CD14-positive monocyte (primary cell): ENCODE data around the gene NTNG1. TPM values are rescaled to one million over a fixed set of nuclear protein-coding genes. Genes with fewer than 3 reads are reported as not detected.

Experiments used
- DNase-seq, 3 donors: peaks; one replicate each; pipeline ENCODE4 v3.0.0-alpha.2; 2011 to 2022
- H2AFZ ChIP-seq: 2 replicates; pipeline ENCODE4 v1.6.0; 2012; ENCODE audit warnings: mild to moderate bottlenecking, low read depth, low read length, inconsistent platforms; ENCODE audit not compliant: insufficient read depth, poor library complexity, severe bottlenecking
- H3K27ac ChIP-seq, 2 donors: 1 replicate in 1 of 2; 2 replicates in 1 of 2; pipeline ENCODE4 v1.5.1; 2012 to 2013; ENCODE audit warnings: low read length in 2 of 2, control low read depth in 1 of 2, inconsistent platforms in 1 of 2, low read depth in 1 of 2, mild to moderate bottlenecking in 1 of 2
- H3K27me3 ChIP-seq, 2 donors: one replicate each; pipeline versions ENCODE4 v1.6.0 to v1.6.1; 2011 to 2013; ENCODE audit warnings: low read length in 2 of 2; ENCODE audit not compliant: control insufficient read depth in 2 of 2, insufficient read depth in 2 of 2
- H3K36me3 ChIP-seq, 2 donors: replicated peaks in 1 of 2; 1 replicate in 1 of 2; 2 replicates in 1 of 2; pipeline versions ENCODE4 v1.5.1 to v1.6.1; 2012 to 2013; ENCODE audit warnings: low read length in 2 of 2, control low read depth in 1 of 2, inconsistent platforms in 1 of 2, mild to moderate bottlenecking in 1 of 2; ENCODE audit not compliant: insufficient read depth in 2 of 2, control insufficient read depth in 1 of 2
- H3K4me1 ChIP-seq, 2 donors: 1 replicate in 1 of 2; 2 replicates in 1 of 2; pipeline versions ENCODE4 v1.5.1 to v1.6.1; 2012 to 2013; ENCODE audit warnings: low read length in 2 of 2, control low read depth in 1 of 2, inconsistent platforms in 1 of 2, mild to moderate bottlenecking in 1 of 2, moderate library complexity in 1 of 2; ENCODE audit not compliant: insufficient read depth in 2 of 2, control insufficient read depth in 1 of 2
- H3K4me2 ChIP-seq: replicated peaks from 2 replicates; pipeline ENCODE3; 2012; ENCODE audit warnings: low read length, moderate library complexity, mild to moderate bottlenecking; ENCODE audit not compliant: poor library complexity, severe bottlenecking; ENCODE audit errors: extremely low read depth
- H3K4me3 ChIP-seq, 3 experiments: fragments of 200-600 bp in 1 of 3; sonication (generic) in 1 of 3; replicated peaks in 1 of 3; 1 replicate in 2 of 3; 2 replicates in 1 of 3; pipeline ENCODE4 v1.5.1; 2011 to 2013; ENCODE audit warnings: low read length in 3 of 3, mild to moderate bottlenecking in 3 of 3, control low read depth in 2 of 3, low read depth in 2 of 3, inconsistent platforms in 1 of 3, moderate library complexity in 1 of 3
- H3K79me2 ChIP-seq: 2 replicates; pipeline ENCODE4 v1.6.0; 2012; ENCODE audit warnings: mild to moderate bottlenecking, control low read depth, inconsistent platforms, low read length, moderate library complexity; ENCODE audit not compliant: insufficient read depth
- H3K9ac ChIP-seq: 2 replicates; pipeline ENCODE4 v1.6.0; 2017; ENCODE audit warnings: low read length, mild to moderate bottlenecking; ENCODE audit not compliant: insufficient read depth, poor library complexity, severe bottlenecking
- H3K9me3 ChIP-seq, 2 donors: replicated peaks in 1 of 2; 1 replicate in 1 of 2; 2 replicates in 1 of 2; pipeline versions ENCODE4 v1.5.1 to v1.6.1; 2012 to 2013; ENCODE audit warnings: low read length in 2 of 2, control low read depth in 1 of 2; ENCODE audit not compliant: control insufficient read depth in 1 of 2, insufficient read depth in 1 of 2
- H4K20me1 ChIP-seq: 2 replicates; pipeline ENCODE4 v1.6.0; 2012; ENCODE audit warnings: mild to moderate bottlenecking, low read length, control low read depth, moderate library complexity; ENCODE audit not compliant: insufficient read depth
- H3K27ac Mint-ChIP-seq, 7 donors: one replicate each; pipeline ENCODE4 v1.8.0; 2020; ENCODE audit warnings: mild to moderate bottlenecking in 7 of 7, mixed read lengths in 7 of 7, moderate library complexity in 6 of 7, inconsistent platforms in 2 of 7
- H3K27me3 Mint-ChIP-seq, 3 donors: one replicate each; pipeline ENCODE4 v1.8.0; 2021 to 2022; ENCODE audit warnings: low read depth in 3 of 3, mild to moderate bottlenecking in 3 of 3, mixed read lengths in 3 of 3, moderate library complexity in 3 of 3, inconsistent platforms in 1 of 3
- H3K36me3 Mint-ChIP-seq, 2 donors: one replicate each; pipeline ENCODE4 v1.8.0; 2020; ENCODE audit warnings: mixed read lengths in 2 of 2, inconsistent platforms in 1 of 2, mild to moderate bottlenecking in 1 of 2
- H3K4me1 Mint-ChIP-seq: one replicate; pipeline ENCODE4 v1.8.0; 2020; ENCODE audit warnings: mild to moderate bottlenecking, mixed read lengths
- H3K4me3 Mint-ChIP-seq, 2 donors: one replicate each; pipeline ENCODE4 v1.8.0; 2020; ENCODE audit warnings: mild to moderate bottlenecking in 2 of 2, mixed read lengths in 2 of 2, moderate library complexity in 1 of 2
- H3K9me3 Mint-ChIP-seq, 7 donors: one replicate each; pipeline ENCODE4 v1.8.0; 2020 to 2022; ENCODE audit warnings: mixed read lengths in 7 of 7, mild to moderate bottlenecking in 6 of 7, moderate library complexity in 6 of 7, inconsistent platforms in 2 of 7
- WGBS: methylation state at CpG from one replicate; pipeline ENCODE4 v1.1.5; 2013; ENCODE audit warnings: missing lambda C conversion rate; ENCODE audit not compliant: insufficient coverage; 5-methylcytosine and 5-hydroxymethylcytosine counted together
- intact Hi-C, 2 donors: fragments of 100-400 bp; cut with micrococcal nuclease; formaldehyde crosslinking; loops; one replicate each; pipeline versions ENCODE4 v1.15.0 to v1.15.1; 2023
- polyA plus RNA-seq, 3 donors: library from polyadenylated mRNA; depleted of rRNA in 1 of 3; unstranded in 2 of 3; stranded (reverse) in 1 of 3; fragments of 300-500 nt in 2 of 3; fragments of >200 nt in 1 of 3; fragmentation: Illumina TruSeq in 2 of 3; gene quantifications; 1 replicate in 2 of 3; 2 replicates in 1 of 3; pipeline ENCODE4 v1.2.3, GENCODE V29; 2012 to 2021
- TF ChIP-seq, protein P1 (sequence below): fragments of 200-600 bp; IDR thresholded peaks from one replicate; pipeline ENCODE4 v1.8.0; 2022; ENCODE audit warnings: antibody characterized with exemption, mild to moderate bottlenecking

The NTNG1 gene
- polyA plus RNA-seq, 3 donors = not detected

DNA sequence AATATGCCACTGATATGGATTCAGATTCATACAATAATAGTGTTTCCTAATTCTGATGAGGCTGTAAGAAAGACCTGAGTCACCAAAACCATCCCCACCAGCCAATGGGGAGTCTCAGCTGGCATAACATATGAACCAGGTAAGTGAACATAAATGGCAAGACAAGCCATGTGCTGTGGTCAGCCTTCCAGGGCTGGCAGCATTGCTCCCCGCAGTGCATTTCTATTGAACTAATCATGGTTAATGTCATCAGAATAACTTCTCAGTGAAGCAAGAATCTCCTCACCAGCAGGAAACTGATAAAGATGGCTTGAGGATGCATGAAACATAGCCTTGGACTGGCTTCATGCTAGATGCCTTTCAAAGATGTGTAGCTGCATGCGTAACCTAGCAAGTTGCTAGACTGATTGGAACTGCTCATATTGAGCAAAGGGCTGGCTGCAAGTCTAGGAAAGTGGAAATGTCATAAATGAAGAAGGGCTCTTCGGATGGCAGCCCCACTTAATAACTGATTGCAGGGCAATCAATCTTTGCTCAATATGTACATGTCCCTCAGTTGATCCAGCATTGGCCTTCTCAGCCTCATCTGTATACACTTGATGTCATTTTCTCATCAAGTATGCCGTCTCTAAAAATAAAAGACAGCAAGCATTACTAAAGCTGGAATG, 88.0 kb downstream of the NTNG1 start:
- Histone ChIP-seq H3K4me1 (no peaks in the 10 kb centered on the region), H4K20me1 (no peaks in the 10 kb centered on the region), H3K4me2 (no peak overlapping the region), H3K79me2 (no peaks in the 10 kb centered on the region), H3K27ac (no peak overlapping the region), H3K27me3 (no peaks in the 10 kb centered on the region), H3K4me3 (no peak overlapping the region), H2AFZ (no peak overlapping the region), H3K9me3 (no peaks in the 10 kb centered on the region), H3K36me3 (no peaks in the 10 kb centered on the region), H3K9ac (no peak overlapping the region)
- Mint-ChIP-seq H3K4me3 (no peak overlapping the region), H3K27me3 (no peaks in the 10 kb centered on the region), H3K36me3 (no peaks in the 10 kb centered on the region), H3K27ac (no peak overlapping the region), H3K4me1 (no peaks in the 10 kb centered on the region), H3K9me3 (peaks cover 0 to 2% (median 0%) of the 10 kb centered on the region in 7 donors)
- intact Hi-C loops = no loop called here
- TF ChIP-seq, protein P1, sequence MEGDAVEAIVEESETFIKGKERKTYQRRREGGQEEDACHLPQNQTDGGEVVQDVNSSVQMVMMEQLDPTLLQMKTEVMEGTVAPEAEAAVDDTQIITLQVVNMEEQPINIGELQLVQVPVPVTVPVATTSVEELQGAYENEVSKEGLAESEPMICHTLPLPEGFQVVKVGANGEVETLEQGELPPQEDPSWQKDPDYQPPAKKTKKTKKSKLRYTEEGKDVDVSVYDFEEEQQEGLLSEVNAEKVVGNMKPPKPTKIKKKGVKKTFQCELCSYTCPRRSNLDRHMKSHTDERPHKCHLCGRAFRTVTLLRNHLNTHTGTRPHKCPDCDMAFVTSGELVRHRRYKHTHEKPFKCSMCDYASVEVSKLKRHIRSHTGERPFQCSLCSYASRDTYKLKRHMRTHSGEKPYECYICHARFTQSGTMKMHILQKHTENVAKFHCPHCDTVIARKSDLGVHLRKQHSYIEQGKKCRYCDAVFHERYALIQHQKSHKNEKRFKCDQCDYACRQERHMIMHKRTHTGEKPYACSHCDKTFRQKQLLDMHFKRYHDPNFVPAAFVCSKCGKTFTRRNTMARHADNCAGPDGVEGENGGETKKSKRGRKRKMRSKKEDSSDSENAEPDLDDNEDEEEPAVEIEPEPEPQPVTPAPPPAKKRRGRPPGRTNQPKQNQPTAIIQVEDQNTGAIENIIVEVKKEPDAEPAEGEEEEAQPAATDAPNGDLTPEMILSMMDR = no peak
- WGBS = 87% methylated on average over 3 of the region's 4 CpGs
- no peak for DNase-seq

DNA sequence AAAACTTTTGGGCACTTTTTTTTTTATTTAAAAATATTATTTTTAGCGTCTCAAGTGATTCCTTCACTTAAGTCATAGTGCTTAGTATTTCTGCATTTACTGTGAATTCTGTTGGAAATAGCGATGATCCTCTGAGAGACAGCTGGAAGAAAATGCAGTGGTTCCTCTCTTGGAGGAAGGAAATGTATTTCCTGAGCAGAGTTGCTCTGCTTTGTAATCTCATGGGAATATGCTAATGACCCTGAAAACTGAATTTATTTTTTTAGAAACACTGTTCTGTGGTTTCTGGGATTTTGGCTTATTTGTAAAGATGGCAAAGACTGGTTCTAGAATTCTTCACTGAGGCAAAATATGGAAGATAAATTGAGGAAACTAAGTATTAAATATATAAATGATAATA, 88.9 kb downstream of the NTNG1 start:
- H3K4me2 ChIP-seq = no peak overlapping the region
- Mint-ChIP-seq H3K9me3 (peaks cover 0 to 2% (median 0%) of the 10 kb centered on the region in 7 donors), H3K27me3 (no peaks in the 10 kb centered on the region), H3K4me1 (no peaks in the 10 kb centered on the region), H3K27ac (no peak overlapping the region), H3K36me3 (no peaks in the 10 kb centered on the region), H3K4me3 (no peak overlapping the region)
- TF ChIP-seq, protein P1 = no peak
- no peak for DNase-seq
- no peaks in the 10 kb centered on the region for H3K27me3 ChIP-seq
- no peak overlapping the region for H3K27ac ChIP-seq
- WGBS = 64% methylated on average over 1 of the region's 2 CpGs
- H3K36me3 ChIP-seq = no peaks in the 10 kb centered on the region
- H3K9ac ChIP-seq = no peak overlapping the region
- no peak overlapping the region for H2AFZ ChIP-seq
- H4K20me1 ChIP-seq = no peaks in the 10 kb centered on the region
- H3K9me3 ChIP-seq = no peaks in the 10 kb centered on the region
- H3K4me3 ChIP-seq = no peak overlapping the region
- H3K79me2 ChIP-seq = no peaks in the 10 kb centered on the region
- no peaks in the 10 kb centered on the region for H3K4me1 ChIP-seq
- intact Hi-C loops = no loop called here
